HEK293 (cell line): ENCODE data around the gene ELOVL4.

Experiments
- CTCF ChIA-PET: fragments of 350-600 bp; formaldehyde crosslinking; extraction: SDS; loops from one replicate; lab custom pipeline; 2021; ENCODE audit warnings: antibody characterized with exemption; lab: Yijun Ruan, JAX
- POLR2A ChIA-PET: fragments of 300-600 bp; formaldehyde crosslinking; extraction: SDS; loops from one replicate; lab custom pipeline; 2020; ENCODE audit warnings: antibody characterized with exemption, inconsistent platforms; lab: Yijun Ruan, JAX
- H3K27ac ChIP-seq: fragments of 200-500 bp; sonication (Bioruptor generic); 2 replicates; pipeline ENCODE4 v1.5.1; 2014; ENCODE audit warnings: low read depth, low read length, control low read depth, inconsistent platforms; ENCODE audit errors: extremely low read depth
- H3K36me3 ChIP-seq, 2 experiments: fragments of 200-500 bp in 1 of 2; sonication (Bioruptor generic) in 1 of 2; 1 replicate in 1 of 2; 2 replicates in 1 of 2; pipeline ENCODE4 v1.5.1; 2014 to 2017; ENCODE audit warnings: inconsistent platforms in 2 of 2, low read length in 2 of 2; ENCODE audit not compliant: control insufficient read depth in 2 of 2, insufficient read depth in 1 of 2
- H3K4me1 ChIP-seq: fragments of 200-500 bp; sonication (Bioruptor generic); 2 replicates; pipeline ENCODE4 v1.5.1; 2014; ENCODE audit warnings: mild to moderate bottlenecking, low read length, inconsistent platforms; ENCODE audit not compliant: control insufficient read depth, insufficient read depth
- H3K4me3 ChIP-seq: 2 replicates; pipeline ENCODE4 v1.5.1; 2011; ENCODE audit warnings: low read depth, mild to moderate bottlenecking, control low read depth, low read length, moderate library complexity
- H3K9me3 ChIP-seq: fragments of 200-500 bp; sonication (Bioruptor generic); 2 replicates; pipeline ENCODE4 v1.5.1; 2014; ENCODE audit warnings: low read depth, low read length, inconsistent platforms; ENCODE audit not compliant: control insufficient read depth, insufficient read depth
- CTCF ChIP-seq: fragments of 450-650 bp; formaldehyde crosslinking; IDR thresholded peaks from 2 replicates; pipeline ENCODE4 v1.5.1; 2016; ENCODE audit warnings: missing biosample characterization, missing genetic modification characterization
- HOXC10 ChIP-seq: sonication (generic); formaldehyde crosslinking; IDR thresholded peaks from 2 replicates; pipeline ENCODE4 v1.8.1; 2023; ENCODE audit warnings: mild to moderate bottlenecking, missing genetic modification reagents
- INSM2 ChIP-seq: fragments of 450-650 bp; formaldehyde crosslinking; IDR thresholded peaks from 2 replicates; pipeline ENCODE4 v1.5.1; 2016; ENCODE audit warnings: missing biosample characterization, missing genetic modification characterization
- PATZ1 ChIP-seq: fragments of 450-650 bp; formaldehyde crosslinking; IDR thresholded peaks from 2 replicates; pipeline ENCODE4 v1.5.1; 2016; ENCODE audit warnings: missing biosample characterization, missing genetic modification characterization
- PRDM1 ChIP-seq: fragments of 450-650 bp; formaldehyde crosslinking; IDR thresholded peaks from 2 replicates; pipeline ENCODE4; 2016; ENCODE audit warnings: missing biosample characterization, missing genetic modification characterization
- PRDM10 ChIP-seq: fragments of 450-650 bp; formaldehyde crosslinking; IDR thresholded peaks from 2 replicates; pipeline ENCODE4 v1.5.1; 2016; ENCODE audit warnings: missing biosample characterization, missing genetic modification characterization
- ZBTB48 ChIP-seq: fragments of 450-650 bp; formaldehyde crosslinking; IDR thresholded peaks from 2 replicates; pipeline ENCODE4 v1.5.1; 2016; ENCODE audit warnings: missing biosample characterization, missing genetic modification characterization
- ZFP69B ChIP-seq: fragments of 450-650 bp; formaldehyde crosslinking; IDR thresholded peaks from 2 replicates; pipeline ENCODE4 v1.5.1; 2016; ENCODE audit warnings: missing biosample characterization, missing genetic modification characterization
- ZNF148 ChIP-seq: fragments of 450-650 bp; formaldehyde crosslinking; IDR thresholded peaks from 2 replicates; pipeline ENCODE4 v1.5.0; 2017; ENCODE audit warnings: missing biosample characterization, missing genetic modification characterization, borderline replicate concordance
- ZNF155 ChIP-seq: fragments of 450-650 bp; formaldehyde crosslinking; IDR thresholded peaks from 2 replicates; pipeline ENCODE4 v1.5.1; 2016; ENCODE audit warnings: missing biosample characterization, missing genetic modification characterization
- ZNF24 ChIP-seq: fragments of 450-650 bp; formaldehyde crosslinking; IDR thresholded peaks from 2 replicates; pipeline ENCODE4 v1.5.1; 2016; ENCODE audit warnings: missing biosample characterization, missing genetic modification characterization
- ZNF37A ChIP-seq: fragments of 450-650 bp; IDR thresholded peaks from 2 replicates; pipeline ENCODE4 v1.5.1; 2018; ENCODE audit warnings: missing biosample characterization, missing genetic modification characterization
- ZNF514 ChIP-seq: fragments of 450-650 bp; formaldehyde crosslinking; IDR thresholded peaks from 2 replicates; pipeline ENCODE4 v1.5.1; 2016; ENCODE audit warnings: missing biosample characterization, missing genetic modification characterization
- ZNF645 ChIP-seq: fragments of 450-650 bp; formaldehyde crosslinking; IDR thresholded peaks from 2 replicates; pipeline ENCODE4; 2016; ENCODE audit warnings: missing biosample characterization, missing genetic modification characterization
- ZNF701 ChIP-seq: fragments of 450-650 bp; formaldehyde crosslinking; IDR thresholded peaks from 2 replicates; pipeline ENCODE4 v1.5.1; 2016; ENCODE audit warnings: missing biosample characterization, missing genetic modification characterization
- ZNF777 ChIP-seq: fragments of 450-650 bp; formaldehyde crosslinking; IDR thresholded peaks from 2 replicates; pipeline ENCODE4 v1.5.1; 2017; ENCODE audit warnings: missing biosample characterization, missing genetic modification characterization, borderline replicate concordance
- ZNF792 ChIP-seq: fragments of 450-650 bp; formaldehyde crosslinking; IDR thresholded peaks from 2 replicates; pipeline ENCODE4 v1.5.1; 2016; ENCODE audit warnings: missing biosample characterization, missing genetic modification characterization

ELOVL4 gene

GRCh38 chr6:79946272-79947190 lies 822 bp downstream of the ELOVL4 start (continued):
- TF ChIP-seq INSM2 (tag by site-specific recombination), result no peak
- TF ChIP-seq CTCF, result peak; percentile 51

GRCh38 chr6:79943133-79943532 lies 4.2 kb downstream of the ELOVL4 start:
- CTCF ChIA-PET, result interaction anchor here (1.5 kb wide), 1 partner anchor 151 kb away, joined by 5 read pairs; no protein-coding TSS in a partner anchor

More at GRCh38 chr6:79943133-79943532, 4.2 kb downstream of the ELOVL4 start:
- TF ChIP-seq ZNF514 (tag by site-specific recombination), result no peak
- TF ChIP-seq HOXC10, result no peak
- TF ChIP-seq PATZ1 (tag by site-specific recombination), result peak; percentile 39; the same call in 1 of the 2 replicates
- TF ChIP-seq ZNF792, result no peak
- TF ChIP-seq ZNF645, result no peak
- TF ChIP-seq PRDM1, result peak; percentile 38; the same call in 1 of the 2 replicates
- TF ChIP-seq ZNF37A, result no peak
- TF ChIP-seq ZNF148 (tag by site-specific recombination), result no peak
- TF ChIP-seq ZNF24 (tag by site-specific recombination), result no peak
- no peak for TF ChIP-seq ZNF155
- TF ChIP-seq PRDM10 (tag by site-specific recombination), result no peak
- no peak for TF ChIP-seq INSM2 (tag by site-specific recombination)
- peak; percentile 44; the same call in 1 of the 2 replicates for TF ChIP-seq ZBTB48 (tag by site-specific recombination)
- TF ChIP-seq ZFP69B, result no peak
- no peak for TF ChIP-seq ZNF777 (tag by site-specific recombination)
- no peak for TF ChIP-seq ZNF701
- TF ChIP-seq, all 188 proteins: peak for 3
- POLR2A ChIA-PET, result interaction anchor here (1.4 kb wide), 1 partner anchor 8 kb away, joined by 4 read pairs; no protein-coding TSS in a partner anchor
- H3K9me3 ChIP-seq, result no peaks in the 10 kb centered on the region
- H3K36me3 ChIP-seq, result no peaks in the 10 kb centered on the region
- no peak overlapping the region for H3K27ac ChIP-seq
- H3K4me3 ChIP-seq, result no peak overlapping the region
- H3K4me1 ChIP-seq, result peaks cover 23% of the 10 kb centered on the region
